Amygdala (tissue), 56 donors: ENCODE measurements around the gene SYF2.
"Not testable (repeated sequence)": the region's sequence is repeated elsewhere in the genome, so short reads cannot be mapped to it uniquely, and the experiment has no call there.

Source experiments
- DNase-seq, 56 donors: peaks; one replicate each; lab custom pipeline; 2025; lab: John Stamatoyannopoulos, UW

SYF2 gene

GRCh38 chr1:25232027-25232865, at the start of gene SYF2:
TSS of gene SYF2 (minus strand) at chr1:25232502. CDS start at chr1:25232467, 35 bp downstream.
- peak; percentile 27 to 97 (median 85) for DNase-seq

- DNase-seq: peak in 1 of 56 donors; percentile 2
Measured at GRCh38 chr1:25279693-25280111, 47.4 kb upstream of the SYF2 start.

- DNase-seq: not testable (repeated sequence)
Measured at GRCh38 chr1:25278790-25279189, 46.5 kb upstream of the SYF2 start.

- not testable (repeated sequence) for DNase-seq
Measured at GRCh38 chr1:25278358-25278757, 46.1 kb upstream of the SYF2 start.

- DNase-seq: not testable (repeated sequence)
Measured at GRCh38 chr1:25277295-25277694, 45.0 kb upstream of the SYF2 start.

- not testable (repeated sequence) for DNase-seq
Measured at GRCh38 chr1:25275648-25276047, 43.3 kb upstream of the SYF2 start.

GRCh38 chr1:25272238-25272637, 39.9 kb upstream of the SYF2 start, which contains the start of gene RHD:
TSS of gene RHD (plus strand) at chr1:25272509. CDS start at chr1:25272548, 39 bp downstream.
- not testable (repeated sequence) for DNase-seq

- DNase-seq: not testable (repeated sequence)
Measured at GRCh38 chr1:25268143-25268760, 36.0 kb upstream of the SYF2 start.

GRCh38 chr1:25267288-25268142, 35.2 kb upstream of the SYF2 start:
- DNase-seq: peak in 44 of 56 donors; percentile 4 to 87 (median 52)

DNA sequence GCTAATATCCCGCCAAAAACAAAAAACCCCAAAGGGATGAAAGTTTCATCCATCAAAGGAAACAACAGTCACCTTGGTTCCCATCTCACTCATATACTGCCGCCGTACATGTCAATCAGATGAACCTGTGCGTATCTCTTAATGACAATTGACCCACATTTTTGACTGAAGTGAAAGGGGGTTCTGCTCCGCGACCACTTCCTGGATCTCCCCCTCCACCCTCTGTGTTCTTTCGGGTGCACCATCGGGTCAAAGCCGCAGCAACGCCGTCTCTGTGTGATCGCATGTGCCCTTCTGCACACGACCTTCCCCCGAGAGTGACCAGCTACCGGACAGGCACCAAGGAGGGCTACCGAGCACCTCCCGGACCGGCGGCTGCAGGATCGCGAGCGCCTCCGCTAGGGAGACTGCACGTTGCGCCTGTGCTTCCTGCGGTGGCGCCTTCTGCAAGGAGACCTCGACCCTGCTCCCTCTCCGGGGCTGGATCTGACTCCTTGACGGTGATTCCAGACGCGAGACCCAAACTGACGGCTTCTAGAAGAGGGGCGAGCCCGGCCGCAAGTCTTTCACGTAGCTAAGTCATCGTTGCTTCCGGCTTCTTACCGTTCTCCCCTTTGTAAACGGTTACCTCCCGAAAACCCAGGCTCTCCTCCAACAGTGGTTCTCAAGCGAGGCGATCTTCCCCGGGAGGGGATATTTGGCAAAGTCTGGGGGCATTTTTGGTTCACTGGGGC, 34.4 kb upstream of the SYF2 start:
- not testable (repeated sequence) for DNase-seq

DNA sequence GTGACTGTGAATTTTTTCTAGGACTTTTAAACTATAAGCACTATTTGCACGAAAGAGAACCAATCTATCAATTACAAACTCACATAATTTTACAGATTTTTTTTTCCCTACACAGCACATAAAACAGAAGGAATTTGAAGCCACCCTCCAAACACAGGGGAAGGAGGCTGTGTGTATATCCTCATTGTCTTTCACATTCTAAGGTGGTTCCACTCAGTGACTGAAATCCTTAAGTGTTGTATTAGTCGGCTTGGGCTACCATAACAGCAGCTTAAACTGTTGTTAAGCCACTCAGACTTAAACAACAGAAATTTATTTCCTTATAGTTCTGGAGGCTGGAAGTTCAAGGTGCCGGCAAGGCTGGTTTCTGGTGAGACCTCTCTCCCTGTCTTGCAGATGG, 28.0 kb upstream of the SYF2 start:
- not testable (repeated sequence) for DNase-seq

- DNase-seq: not testable (repeated sequence)
Measured at GRCh38 chr1:25259813-25260212, 27.5 kb upstream of the SYF2 start.

GRCh38 chr1:25257196-25257595, 24.9 kb upstream of the SYF2 start:
- no peak for DNase-seq

- no peak for DNase-seq
Measured at GRCh38 chr1:25256578-25256965, 24.3 kb upstream of the SYF2 start.

DNA sequence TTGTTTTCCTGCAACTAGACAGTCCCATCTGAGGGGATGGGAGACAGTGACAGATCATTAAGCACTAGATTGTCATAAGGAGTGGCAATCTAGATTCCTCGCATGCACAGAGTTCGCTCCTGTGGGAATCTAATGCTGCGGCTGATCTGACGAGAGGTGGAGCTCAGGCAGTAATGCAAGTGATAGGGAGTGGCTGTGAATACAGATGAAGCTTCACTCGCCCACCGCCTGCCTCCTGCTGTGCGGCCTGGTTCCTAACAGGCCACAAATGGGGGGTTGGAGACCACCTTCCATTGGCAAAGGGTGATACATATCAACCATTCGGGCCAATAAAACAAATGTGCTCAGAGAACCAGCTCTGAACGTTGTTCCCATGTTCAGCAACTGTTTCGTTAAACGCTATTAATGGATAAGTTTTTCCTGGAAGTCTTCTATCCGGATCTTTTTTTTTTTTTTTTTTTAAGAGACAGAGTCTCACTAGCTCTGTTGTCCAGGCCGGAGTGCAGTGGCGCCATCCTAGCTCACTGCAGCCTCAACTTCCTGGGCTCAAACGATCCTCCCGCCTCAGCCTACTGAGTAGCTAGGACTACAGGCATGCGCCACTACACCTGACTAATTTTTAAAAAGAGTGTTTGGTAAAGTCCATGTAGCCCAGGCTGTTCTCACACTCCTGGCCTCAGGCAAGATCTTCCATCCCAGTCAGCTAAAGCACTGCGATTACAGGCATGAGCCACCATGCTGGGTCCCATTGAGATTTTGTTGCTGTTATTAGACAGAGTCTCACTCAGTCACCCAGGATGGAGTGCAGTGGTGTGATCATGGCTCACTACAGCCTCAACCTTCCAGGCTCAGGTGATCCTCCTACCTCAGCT, 23.6 kb upstream of the SYF2 start:
- no peak for DNase-seq

- DNase-seq: no peak
Measured at GRCh38 chr1:25253911-25254310, 21.6 kb upstream of the SYF2 start.

DNA sequence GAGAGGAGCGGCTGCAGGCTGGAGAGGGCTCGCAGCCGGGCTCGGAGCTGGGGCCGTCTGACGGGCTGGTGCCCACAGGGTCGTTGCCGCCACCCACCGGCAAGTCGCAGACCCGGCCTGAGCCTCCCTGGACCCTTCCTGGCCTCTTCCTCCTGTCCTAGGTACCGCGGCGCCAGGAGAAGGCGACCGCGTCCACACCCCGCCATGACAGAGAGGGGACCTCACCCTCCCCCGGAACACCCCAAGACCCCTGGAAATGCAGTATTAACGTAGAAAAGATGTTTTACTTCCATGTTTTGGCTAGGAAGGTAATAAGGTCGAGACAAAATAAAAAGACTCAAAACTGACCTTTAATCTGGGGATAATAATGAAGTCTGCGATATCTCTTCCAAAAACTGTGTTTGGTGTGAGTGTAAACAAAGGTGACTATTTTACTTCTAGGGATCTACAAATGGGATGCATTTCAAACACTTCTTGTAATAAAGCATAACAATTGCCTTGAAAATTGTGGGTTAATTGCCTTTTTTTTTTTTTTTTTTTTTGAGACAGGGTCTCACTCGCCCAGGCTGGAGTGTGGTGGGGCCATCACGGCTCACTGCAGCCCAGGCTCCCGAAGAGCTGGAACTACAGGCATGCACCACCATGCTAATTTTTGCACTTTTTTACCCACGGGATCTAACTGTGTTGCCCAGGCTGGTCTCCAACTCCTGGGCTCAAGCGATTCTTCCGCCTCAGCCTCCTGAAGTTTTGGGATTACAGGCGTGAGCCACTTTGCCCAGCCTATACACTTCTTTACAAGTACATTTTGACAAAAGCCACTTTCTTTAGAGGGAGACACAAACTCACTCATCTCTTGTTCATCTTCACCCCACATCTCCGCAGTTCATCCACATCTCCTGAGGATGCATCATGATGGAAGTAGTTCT, 15.8 kb upstream of the SYF2 start:
- DNase-seq: no peak
